Measurements from ENCODE around the gene ENO2.

Gene ENO2

DNA sequence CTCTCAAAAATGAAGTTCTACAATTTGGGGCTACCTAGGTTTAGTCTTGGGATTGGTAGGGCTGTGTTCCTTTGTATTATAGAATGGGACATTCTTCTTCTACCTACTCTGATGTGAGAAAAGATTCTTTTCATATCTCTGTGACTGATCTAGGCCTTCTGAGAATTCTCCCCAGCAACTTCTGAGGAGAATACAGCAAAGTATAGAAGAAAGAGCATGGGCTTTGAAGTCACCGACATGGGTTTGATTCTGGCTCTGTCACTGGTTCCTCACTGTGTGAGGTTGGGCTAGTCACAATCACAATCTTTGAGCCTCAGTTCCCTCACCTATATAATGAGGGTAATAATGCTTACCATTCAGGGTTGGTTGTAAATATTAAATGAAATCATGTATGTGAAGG is 18.4 kb downstream of the ENO2 start:
- no peak for DNase-seq (ENCODE audit: low spot score)

DNA sequence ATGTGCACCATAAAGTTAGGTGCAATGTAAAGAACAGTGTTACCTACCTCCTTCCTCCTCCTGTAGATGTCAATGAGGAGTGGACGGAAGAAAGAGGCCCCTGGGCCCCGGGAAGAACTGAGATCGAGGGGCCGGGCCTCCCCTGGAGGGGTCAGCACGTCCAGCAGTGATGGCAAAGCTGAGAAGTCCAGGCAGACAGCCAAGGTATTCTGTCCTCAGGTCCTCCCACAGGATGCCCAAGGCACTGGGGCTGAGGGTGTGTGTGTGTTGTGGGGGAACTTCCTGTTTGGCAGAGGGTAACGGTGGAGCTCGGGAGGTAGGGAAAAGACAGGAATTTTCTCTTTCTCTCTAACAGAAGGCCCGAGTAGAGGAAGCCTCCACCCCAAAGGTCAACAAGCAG is 19.7 kb downstream of the ENO2 start:
- no peak for DNase-seq (ENCODE audit: low spot score)

DNA sequence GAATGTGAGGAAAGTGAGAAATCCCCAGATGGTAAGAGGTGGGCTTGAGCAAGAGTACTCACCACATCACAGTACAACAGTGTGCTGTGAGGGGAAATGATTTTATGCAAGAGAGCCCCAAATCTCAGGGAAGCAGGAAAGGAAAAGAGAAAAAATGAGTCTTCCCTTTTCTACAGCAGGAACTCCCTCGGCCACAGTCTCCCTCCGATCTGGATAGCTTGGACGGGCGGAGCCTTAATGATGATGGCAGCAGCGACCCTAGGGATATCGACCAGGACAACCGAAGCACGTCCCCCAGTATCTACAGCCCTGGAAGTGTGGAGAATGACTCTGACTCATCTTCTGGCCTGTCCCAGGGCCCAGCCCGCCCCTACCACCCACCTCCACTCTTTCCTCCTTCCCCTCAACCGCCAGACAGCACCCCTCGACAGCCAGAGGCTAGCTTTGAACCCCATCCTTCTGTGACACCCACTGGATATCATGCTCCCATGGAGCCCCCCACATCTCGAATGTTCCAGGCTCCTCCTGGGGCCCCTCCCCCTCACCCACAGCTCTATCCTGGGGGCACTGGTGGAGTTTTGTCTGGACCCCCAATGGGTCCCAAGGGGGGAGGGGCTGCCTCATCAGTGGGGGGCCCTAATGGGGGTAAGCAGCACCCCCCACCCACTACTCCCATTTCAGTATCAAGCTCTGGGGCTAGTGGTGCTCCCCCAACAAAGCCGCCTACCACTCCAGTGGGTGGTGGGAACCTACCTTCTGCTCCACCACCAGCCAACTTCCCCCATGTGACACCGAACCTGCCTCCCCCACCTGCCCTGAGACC is 21.2 kb downstream of the ENO2 start:
- no peak for DNase-seq (ENCODE audit: low spot score)

DNA sequence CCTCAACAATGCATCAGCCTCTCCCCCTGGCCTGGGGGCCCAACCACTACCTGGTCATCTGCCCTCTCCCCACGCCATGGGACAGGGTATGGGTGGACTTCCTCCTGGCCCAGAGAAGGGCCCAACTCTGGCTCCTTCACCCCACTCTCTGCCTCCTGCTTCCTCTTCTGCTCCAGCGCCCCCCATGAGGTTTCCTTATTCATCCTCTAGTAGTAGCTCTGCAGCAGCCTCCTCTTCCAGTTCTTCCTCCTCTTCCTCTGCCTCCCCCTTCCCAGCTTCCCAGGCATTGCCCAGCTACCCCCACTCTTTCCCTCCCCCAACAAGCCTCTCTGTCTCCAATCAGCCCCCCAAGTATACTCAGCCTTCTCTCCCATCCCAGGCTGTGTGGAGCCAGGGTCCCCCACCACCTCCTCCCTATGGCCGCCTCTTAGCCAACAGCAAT is 21.8 kb downstream of the ENO2 start:
- DNase-seq (ENCODE audit: low spot score) = no peak

DNA sequence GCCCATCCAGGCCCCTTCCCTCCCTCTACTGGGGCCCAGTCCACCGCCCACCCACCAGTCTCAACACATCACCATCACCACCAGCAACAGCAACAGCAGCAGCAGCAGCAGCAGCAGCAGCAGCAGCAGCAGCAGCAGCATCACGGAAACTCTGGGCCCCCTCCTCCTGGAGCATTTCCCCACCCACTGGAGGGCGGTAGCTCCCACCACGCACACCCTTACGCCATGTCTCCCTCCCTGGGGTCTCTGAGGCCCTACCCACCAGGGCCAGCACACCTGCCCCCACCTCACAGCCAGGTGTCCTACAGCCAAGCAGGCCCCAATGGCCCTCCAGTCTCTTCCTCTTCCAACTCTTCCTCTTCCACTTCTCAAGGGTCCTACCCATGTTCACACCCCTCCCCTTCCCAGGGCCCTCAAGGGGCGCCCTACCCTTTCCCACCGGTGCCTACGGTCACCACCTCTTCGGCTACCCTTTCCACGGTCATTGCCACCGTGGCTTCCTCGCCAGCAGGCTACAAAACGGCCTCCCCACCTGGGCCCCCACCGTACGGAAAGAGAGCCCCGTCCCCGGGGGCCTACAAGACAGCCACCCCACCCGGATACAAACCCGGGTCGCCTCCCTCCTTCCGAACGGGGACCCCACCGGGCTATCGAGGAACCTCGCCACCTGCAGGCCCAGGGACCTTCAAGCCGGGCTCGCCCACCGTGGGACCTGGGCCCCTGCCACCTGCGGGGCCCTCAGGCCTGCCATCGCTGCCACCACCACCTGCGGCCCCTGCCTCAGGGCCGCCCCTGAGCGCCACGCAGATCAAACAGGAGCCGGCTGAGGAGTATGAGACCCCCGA is 22.5 kb downstream of the ENO2 start:
- DNase-seq (ENCODE audit: low spot score) = no peak

DNA sequence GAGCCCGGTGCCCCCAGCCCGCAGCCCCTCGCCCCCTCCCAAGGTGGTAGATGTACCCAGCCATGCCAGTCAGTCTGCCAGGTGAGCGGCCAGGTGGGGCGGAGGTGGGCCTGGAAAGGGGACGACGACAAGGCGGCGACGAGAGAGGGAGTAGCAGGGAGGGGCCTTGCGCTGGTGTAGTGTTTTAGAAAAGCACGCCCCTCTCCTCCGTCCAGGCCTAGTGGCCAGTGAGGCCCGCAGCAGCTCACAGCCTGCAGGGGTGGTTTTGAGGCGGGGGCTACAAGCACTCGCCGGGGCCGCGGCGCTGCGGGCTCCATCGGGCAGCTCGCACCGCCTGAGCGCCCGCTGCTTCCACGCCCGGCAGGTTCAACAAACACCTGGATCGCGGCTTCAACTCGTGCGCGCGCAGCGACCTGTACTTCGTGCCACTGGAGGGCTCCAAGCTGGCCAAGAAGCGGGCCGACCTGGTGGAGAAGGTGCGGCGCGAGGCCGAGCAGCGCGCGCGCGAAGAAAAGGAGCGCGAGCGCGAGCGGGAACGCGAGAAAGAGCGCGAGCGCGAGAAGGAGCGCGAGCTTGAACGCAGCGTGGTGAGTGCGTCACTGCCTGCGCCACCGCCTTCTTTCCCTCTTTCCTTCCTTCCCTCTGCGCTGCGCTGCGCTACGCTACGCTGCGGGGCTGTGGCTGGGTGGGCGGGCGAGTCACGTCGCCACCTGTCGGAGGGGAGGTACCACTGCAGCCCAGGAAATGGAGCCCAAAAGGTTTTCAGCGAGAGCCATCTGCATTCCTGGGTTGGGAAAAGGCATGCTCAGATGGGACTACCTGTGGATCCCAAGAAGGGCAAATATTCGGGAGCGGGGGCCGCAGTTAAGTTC is 23.3 kb downstream of the ENO2 start:
- peak; percentile 95 for DNase-seq (ENCODE audit: low spot score)

DNA sequence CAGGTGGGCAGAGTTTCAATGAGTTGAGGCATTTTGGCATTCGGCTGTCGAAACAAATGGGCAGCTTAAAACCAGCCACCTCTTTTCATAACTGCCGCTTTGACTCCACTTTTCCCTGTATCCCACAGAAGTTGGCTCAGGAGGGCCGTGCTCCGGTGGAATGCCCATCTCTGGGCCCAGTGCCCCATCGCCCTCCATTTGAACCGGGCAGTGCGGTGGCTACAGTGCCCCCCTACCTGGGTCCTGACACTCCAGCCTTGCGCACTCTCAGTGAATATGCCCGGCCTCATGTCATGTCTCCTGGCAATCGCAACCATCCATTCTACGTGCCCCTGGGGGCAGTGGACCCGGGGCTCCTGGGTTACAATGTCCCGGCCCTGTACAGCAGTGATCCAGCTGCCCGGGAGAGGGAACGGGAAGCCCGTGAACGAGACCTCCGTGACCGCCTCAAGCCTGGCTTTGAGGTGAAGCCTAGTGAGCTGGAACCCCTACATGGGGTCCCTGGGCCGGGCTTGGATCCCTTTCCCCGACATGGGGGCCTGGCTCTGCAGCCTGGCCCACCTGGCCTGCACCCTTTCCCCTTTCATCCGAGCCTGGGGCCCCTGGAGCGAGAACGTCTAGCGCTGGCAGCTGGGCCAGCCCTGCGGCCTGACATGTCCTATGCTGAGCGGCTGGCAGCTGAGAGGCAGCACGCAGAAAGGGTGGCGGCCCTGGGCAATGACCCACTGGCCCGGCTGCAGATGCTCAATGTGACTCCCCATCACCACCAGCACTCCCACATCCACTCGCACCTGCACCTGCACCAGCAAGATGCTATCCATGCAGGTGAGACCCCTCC is 24.2 kb downstream of the ENO2 start:
- no peak for DNase-seq (ENCODE audit: low spot score)

DNA sequence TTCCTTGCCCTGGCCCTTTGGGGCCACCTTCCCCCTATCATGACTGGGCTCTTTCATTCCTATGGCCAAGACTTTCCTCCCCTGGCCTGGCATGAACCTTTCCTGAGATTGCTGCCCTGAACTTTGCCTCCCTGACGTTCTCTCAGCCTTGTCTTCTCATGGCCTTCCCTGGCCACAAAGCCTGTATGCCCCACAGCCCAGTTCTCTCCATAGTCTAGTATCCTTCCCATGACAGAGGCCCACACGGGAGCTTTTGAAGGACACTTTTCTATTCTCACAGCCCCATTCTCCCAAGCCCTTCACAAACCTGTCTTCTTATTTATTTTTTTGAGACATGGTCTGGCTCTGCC is 24.8 kb downstream of the ENO2 start:
- no peak for DNase-seq (ENCODE audit: low spot score)

DNA sequence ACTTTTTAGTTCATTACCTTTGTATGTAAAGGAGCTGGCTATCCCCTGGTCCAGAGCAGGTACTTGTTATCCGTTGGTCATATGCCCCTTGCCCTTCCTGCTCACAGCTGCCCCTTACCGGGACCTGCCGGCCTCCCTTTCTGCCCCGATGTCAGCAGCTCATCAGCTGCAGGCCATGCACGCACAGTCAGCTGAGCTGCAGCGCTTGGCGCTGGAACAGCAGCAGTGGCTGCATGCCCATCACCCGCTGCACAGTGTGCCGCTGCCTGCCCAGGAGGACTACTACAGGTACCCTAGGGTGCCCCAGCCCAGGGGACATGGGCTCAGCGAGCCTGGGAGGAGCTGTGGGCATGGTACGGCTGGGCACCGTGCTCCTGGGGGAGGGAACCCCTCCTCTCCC is 26.9 kb downstream of the ENO2 start:
- no peak for DNase-seq (ENCODE audit: low spot score)

DNA sequence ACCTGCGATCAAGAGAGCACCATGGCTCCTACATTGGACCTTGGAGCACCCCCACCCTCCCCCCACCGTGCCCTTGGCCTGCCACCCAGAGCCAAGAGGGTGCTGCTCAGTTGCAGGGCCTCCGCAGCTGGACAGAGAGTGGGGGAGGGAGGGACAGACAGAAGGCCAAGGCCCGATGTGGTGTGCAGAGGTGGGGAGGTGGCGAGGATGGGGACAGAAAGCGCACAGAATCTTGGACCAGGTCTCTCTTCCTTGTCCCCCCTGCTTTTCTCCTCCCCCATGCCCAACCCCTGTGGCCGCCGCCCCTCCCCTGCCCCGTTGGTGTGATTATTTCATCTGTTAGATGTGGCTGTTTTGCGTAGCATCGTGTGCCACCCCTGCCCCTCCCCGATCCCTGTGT is 27.4 kb downstream of the ENO2 start:
- DNase-seq (ENCODE audit: low spot score) = no peak

DNA sequence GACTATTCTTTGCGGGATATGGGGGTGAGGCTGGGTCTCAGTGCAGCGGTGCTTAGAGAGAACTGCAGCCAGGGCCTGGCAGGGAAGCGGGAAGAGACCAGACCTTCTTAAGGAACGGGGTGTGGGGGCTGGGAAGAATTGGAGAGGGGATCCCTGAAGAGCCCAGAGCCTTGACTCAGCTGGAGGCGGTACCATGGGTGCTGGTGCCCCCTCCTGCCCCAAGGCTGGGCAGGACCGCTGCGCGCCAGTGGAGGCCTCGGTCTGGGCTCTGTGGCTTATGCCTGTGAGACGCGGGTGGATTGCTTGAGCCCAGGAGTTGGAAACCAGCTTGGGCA is 27.9 kb downstream of the ENO2 start:
- no peak for DNase-seq (ENCODE audit: low spot score)

DNA sequence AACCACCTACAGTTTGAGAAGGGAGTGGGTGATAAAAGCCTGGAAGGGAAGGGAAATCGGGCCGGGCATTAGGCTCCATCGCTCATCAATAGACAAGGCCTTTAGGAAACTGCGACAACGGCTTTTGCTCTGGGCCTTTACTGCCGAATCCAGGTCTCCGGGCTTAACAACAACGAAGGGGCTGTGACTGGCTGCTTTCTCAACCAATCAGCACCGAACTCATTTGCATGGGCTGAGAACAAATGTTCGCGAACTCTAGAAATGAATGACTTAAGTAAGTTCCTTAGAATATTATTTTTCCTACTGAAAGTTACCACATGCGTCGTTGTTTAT is 29.0 kb downstream of the ENO2 start:
- peak; percentile 89 for DNase-seq (ENCODE audit: low spot score)

DNA sequence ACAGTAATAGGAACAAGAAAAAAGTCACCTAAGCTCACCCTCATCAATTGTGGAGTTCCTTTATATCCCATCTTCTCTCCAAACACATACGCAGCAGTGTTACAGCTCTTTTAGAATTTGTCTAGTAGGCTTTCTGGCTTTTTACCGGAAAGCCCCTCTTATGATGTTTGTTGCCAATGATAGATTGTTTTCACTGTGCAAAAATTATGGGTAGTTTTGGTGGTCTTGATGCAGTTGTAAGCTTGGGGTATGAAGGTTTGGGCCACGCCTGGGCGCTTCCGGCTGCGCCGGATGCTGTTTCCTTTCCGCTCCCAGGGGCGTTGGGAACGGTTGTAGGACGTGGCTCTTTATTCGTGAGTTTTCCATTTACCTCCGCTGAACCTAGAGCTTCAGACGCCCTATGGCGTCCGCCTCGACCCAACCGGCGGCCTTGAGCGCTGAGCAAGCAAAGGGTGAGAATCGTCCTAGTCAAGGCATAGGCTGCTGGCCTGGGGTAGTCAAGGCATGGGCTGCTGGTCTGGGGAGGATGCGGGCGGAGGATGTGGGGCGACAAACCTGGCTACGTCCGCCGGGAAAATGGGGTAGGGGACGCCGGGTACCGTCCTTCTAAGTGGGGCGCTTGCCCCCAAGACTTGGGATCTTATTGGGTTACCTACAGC is 29.5 kb downstream of the ENO2 start, which contains the start of the genes C12orf57 and RNU7-1:
TSS of gene C12orf57 (plus strand) at position 301 of the 659 bp plus-strand sequence. CDS start at position 401, 100 bp downstream.
TSS of gene RNU7-1 (plus strand) at position 95 of the 659 bp plus-strand sequence.
- peak; percentile 74 for DNase-seq (ENCODE audit: low spot score)

DNA sequence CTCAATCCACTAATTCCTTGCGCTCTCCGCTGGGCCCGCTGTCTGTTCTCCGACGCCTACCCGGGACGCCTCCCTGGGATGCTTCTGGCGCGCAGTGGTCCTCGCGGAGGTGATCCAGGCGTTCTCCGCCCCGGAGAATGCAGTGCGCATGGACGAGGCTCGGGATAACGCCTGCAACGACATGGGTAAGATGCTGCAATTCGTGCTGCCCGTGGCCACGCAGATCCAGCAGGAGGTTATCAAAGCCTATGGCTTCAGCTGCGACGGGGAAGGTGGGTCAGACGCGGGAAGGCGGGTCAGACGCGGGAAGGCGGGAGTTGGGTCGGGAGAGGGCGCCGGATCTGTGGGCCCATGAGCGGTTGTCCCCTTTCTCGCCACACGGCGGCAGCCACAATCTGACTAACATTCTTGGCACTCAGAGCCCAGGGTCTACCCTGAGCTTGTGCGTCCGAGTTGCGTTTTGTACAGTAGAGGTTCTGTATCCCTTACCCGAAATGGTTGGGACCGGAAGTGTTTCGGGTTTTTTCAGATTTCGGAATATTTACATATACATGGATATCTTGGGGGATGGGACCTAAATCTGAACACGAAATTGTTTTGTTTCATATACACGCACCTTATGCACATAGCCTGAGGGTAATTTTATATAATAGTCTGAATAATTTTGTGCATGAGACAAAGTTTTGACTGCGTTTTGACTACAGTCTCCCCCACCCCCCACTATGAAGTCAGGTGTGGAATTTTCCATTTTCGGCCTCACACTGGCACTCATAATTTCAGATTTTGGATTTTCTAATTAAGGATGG is 30.2 kb downstream of the ENO2 start:
- peak; percentile 90 for DNase-seq (ENCODE audit: low spot score)

DNA sequence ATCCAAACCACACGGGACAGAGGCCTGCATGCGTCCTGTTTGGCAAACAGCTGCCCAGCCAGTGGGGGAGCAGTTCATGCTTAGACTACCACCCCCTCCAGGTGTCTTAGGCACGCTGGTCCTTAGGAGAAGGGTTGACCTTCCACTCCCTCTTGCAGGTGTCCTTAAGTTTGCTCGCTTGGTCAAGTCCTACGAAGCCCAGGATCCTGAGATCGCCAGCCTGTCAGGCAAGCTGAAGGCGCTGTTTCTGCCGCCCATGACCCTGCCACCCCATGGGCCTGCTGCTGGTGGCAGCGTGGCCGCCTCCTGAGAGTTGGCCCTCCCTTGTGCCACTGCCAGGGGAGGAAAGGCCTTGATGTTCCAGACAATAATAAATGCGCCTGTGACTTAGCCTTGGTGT is 31.2 kb downstream of the ENO2 start:
- no peak for DNase-seq (ENCODE audit: low spot score)

DNA sequence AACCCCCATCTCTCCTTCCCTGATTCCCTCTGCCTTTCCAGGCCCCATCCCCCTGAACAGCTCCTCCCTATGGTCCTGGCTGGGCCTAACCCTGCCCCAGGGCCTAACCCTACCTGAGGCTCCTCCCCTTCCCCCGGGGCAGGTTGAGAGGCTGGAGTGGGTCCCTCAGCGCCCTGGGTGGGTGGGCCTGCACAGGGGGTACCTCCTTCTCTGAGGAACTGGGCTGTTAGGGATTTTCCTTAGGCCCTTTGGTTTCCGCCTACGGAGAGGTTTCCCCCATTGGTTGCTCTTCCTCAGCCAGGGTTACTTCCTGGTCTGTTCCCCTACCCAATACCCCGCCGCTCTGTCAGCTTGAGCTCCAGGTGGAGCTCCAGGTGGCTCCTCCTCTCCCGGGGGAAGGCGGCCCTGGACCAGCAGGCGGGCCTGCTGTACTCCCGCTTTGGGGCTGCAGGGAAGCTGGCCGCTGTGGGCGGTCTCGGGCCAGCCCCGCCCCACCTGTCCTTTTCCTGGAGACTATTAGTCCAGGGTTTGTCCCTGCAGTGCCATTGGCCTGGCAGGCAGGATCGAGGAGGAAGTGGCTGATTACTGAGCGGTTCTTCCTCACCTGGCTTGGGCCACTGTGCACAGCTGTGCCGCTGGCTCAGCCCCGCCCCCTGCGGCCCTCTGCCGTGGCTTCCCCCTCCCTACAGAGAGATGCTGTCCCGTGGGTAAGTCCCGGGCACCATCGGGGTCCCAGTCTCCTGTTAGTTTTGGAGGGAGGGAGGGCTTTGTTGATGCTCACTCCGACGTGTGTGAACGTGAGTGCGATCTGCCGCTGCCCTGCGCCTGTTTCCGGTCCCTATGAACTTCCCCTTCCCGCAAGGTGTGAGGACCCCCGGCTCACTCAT is 31.9 kb downstream of the ENO2 start:
- peak; percentile 67 for DNase-seq (ENCODE audit: low spot score)

DNA sequence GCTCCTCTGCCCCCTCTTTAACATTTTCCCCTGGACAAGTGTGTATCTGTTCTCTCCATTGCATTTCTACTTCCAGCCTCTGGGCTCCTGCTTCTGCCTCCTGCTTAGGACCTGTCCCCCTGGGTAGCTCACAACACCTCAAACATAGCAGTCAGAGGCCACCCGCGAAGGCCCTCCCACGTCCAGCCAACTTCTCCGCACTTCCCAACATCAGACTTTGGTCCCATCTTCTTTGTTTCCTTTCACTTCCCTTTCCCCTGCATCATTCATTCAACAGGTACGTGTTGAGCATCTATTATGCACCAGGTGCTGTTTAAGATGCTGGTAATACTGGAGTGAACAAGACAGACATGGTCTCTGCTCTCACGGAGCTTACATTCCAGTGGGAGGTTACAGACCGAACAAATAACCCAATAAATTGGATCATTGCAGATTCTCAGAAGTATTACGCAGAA is 32.6 kb downstream of the ENO2 start:
- no peak for DNase-seq (ENCODE audit: low spot score)

DNA sequence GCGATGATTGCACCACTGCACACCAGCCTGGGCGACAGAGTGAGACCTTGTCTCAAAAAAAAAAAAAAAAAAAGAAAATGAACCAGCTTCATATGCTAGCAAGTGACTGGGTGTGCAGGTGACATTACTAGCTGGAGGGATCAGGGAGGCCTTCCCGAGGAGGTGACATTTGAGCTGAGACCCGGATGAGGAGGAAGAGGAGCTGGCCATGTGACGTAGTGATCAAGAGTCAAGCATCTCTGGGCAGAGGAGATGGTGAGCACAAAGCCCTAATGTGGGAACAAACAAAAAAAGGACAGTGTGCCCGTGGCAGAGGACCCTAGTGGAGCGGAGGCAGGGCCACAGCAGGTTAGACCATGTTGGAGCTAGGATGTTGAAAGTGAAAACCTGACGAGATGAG is 33.2 kb downstream of the ENO2 start:
- DNase-seq (ENCODE audit: low spot score) = no peak
